HG02852 (cell line): ENCODE results near the gene ZFPM1.

Source experiments
- ATAC-seq: cut with Tn5 transposase; IDR thresholded peaks from one replicate; pipeline ENCODE4 v1.9.1; 2021; ENCODE audit warnings: mild to moderate bottlenecking, moderate library complexity; ENCODE audit not compliant: unreplicated experiment

Gene ZFPM1

GRCh38 chr16:88558457-88559442 lies 105.7 kb downstream of the ZFPM1 start:
- no peak for ATAC-seq

- no peak for ATAC-seq
Observed at GRCh38 chr16:88560714-88561484, 107.8 kb downstream of the ZFPM1 start.

GRCh38 chr16:88561485-88562359 lies 108.6 kb downstream of the ZFPM1 start:
- no peak for ATAC-seq

DNA sequence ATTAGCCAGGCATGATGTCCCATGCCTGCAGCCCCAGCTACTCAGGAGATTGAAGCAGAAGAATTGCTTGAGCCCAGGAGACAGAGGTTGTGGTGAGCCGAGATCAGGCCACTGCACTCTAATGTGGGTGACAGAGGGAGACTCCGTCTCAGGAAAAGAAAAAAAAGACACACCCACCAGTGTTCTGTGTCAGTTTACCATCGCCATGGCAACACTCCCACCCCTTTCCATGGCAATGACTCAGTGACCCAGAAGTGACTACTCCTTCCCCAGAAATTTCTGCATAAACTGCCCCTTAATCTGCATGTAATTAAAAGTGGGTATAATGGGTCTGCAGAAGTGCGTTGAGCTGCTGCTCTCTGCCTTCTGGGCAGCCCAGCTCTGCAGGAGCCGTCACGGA lies 113.1 kb downstream of the ZFPM1 start:
- no peak for ATAC-seq

- no peak for ATAC-seq
Observed at GRCh38 chr16:88568710-88569613, 115.9 kb downstream of the ZFPM1 start.

DNA sequence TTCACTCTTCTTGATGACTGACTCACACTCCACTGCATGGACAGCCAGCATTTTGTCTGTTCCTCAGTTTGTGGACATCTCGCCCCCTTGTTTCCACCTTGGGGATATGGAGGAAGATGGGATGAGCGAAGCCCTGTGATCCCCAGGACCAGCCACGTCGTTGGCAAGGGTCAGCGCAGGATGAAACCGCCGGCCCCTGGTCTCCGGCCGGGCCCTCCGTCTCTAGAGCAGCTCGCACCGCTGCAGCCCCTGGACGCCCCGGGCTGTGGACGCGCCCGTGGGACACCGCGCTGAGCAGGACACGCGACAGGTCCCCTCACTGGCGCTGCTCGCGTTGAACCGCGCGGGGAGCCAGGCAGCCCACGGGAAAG lies 116.5 kb downstream of the ZFPM1 start:
- ATAC-seq, result peak; percentile 26

DNA sequence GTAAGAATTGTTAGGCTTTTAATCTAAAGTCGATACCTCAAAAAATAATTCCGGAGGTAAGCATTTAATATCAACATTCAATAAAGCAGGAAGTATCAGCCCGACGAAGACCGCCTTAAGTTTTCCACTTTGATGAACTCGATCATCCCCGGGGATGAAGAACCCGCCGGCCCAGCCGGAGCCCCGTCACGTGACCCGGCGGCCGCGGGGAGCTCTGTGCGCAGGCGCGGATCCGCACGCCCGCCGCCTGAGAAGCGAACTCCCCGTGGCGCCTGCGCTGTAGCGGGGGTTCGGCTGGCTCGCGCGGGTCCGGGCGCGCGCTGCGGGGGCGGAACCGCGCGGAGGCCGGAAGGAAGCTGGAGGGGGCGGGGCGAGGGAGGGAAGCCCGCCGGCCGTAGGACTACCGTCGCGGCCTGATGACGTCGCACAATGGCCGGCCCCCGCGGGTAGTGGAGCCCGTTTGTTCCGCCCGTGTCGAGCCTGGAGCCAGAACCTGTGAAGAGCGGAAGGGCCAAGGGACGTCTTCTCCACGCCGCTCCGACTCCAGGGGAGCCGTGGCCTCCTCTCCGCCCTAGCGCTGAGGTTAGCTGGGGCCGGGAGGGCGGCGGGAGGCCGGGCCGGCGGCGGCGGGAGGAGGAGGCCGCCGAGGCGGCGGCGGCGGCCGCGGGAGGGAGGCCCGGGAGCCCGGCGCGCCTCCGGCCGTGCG lies 117.1 kb downstream of the ZFPM1 start, which contains the start of gene ZC3H18:
TSS of gene ZC3H18 (plus strand) at position 419 of the 706 bp plus-strand sequence. CDS start 6,721 bp downstream, outside the sequence.
- ATAC-seq, result peak; percentile 71

GRCh38 chr16:88570691-88571092 lies 117.6 kb downstream of the ZFPM1 start:
- peak; percentile 25 for ATAC-seq

- no peak for ATAC-seq
Observed at GRCh38 chr16:88575251-88575650, 122.2 kb downstream of the ZFPM1 start.

DNA sequence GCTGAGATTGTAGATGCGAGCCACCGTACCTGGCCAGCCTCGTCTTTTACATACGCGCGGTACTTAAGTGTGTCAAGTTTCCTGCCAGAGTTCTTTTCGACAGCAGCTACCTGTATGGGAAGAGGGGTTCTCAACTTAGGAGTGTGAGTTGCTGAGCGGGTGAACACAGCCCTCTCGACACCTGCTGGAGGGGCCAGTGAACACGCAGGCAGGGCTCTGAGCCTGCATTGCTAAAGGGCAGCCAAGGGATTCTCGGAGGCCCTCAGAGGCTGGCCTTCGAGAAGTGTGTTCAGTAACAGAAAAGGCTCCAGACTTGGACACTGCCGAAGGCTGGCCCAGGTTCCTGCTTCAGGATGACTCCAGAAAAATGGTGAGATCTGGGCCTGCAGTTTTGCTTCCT lies 123.2 kb downstream of the ZFPM1 start:
- no peak for ATAC-seq

GRCh38 chr16:88577166-88577565 lies 124.1 kb downstream of the ZFPM1 start:
- ATAC-seq, result no peak

DNA sequence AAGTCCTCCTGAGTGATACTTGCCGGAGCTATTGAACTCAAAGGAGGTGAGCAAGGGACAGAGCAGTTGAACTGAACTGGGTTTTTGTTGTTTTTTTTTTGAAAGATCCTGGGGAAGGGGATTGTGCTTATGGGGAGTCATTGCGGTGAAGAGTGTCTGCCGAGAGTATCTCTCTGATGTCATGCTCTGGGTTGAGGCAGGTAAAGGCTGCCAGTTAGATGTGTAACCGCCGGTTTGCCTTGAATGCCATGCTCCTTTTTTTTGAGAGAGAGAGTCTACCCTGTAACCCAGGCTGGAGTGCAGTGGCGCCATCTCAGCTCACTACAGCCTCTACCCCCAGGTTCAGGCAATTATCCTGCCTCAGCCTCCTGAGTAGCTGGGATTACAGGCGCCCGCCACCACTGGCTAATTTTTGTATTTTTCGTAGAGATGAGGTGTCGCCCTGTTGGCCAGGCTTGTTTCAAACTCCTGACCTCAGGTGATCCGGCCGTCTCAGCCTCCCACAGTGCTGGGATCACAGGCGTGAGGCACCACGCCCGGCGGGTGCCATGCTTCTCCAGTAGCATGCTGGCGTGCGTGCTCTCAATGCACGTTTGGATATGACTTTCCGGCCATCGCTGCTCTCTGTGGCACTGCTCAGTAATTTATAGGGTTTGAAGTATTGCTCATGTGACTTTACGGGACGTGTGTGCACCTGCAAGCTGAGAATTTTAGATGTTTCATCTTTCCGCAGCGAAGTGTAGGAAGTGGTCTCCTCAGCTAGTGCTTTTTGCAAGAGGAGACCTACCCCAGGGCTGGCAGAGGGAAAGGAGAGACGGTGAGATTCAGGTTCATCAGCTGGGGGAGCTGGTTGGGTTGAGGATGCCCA lies 125.6 kb downstream of the ZFPM1 start:
- ATAC-seq, result no peak

- ATAC-seq, result no peak
Observed at GRCh38 chr16:88580371-88580770, 127.3 kb downstream of the ZFPM1 start.

GRCh38 chr16:88581033-88581432 lies 128.0 kb downstream of the ZFPM1 start:
- ATAC-seq, result no peak

GRCh38 chr16:88582912-88583575 lies 130.0 kb downstream of the ZFPM1 start:
- ATAC-seq, result no peak

DNA sequence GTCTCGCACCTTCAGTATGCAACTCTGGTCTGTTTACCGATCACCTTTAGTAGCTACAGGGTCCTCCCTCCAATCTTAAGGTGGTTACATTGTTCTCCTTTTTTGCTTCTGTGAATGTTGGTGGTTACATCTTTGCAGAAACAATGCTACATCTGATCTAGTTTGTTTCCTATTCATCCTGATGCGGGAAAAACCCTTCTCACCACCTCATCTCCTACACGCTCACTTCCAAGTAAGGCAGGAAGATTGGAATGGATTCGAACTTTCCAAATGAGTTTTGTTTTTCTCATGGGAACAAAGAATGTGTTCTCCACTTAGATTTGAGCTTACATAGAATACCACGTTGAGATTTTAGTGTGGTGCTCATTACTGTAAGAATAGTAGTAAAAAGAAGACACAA lies 131.6 kb downstream of the ZFPM1 start:
- ATAC-seq, result no peak

- no peak for ATAC-seq
Observed at GRCh38 chr16:88585269-88585668, 132.2 kb downstream of the ZFPM1 start.
